Measurements from ENCODE around the gene ING3. TPM values are rescaled to one million over a fixed set of nuclear protein-coding genes. Genes with fewer than 3 reads are reported as not detected.
A peak's percentile ranks its signal among the peaks of the same experiment; 100 is the strongest.

Gene ING3
- total and polyA plus RNA-seq, 9 of the 15 experiments (the other 6 are each of a cell fraction or from before 2014, with no cell fraction given) = 22.8 to 233 (median 50.4) TPM

DNA sequence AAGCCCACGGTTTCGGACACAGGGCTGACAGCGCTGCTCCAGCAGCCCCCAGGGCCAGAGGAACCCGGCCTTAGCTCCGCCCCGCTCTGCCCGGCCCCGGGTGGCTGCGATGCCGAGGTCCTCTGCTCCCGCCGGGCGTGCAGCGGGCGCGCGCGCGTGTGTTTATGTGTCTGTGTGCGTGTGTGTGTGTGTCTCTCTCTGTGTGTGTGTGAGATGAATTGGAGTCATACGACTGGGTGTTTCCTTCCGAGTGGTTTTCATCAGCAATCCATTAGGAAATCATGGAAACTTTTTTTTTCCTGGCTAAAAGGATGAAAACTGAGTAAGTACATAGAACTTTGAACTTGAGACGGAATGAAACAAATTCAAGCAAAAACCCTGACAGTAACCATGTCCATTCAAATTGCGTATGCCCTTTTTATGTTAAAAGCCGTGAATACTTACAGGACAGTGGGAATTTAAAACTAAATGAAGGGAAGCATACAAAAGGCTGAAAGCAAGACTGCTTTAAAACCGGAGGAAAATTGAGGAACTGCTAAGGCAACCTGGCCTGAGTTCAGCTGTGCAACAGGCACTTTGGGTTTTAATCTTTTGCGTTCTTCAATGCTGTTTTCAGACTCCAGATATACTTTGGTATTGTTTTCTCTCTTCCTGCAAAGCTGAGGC lies 38.1 kb downstream of the ING3 start, which contains the start of gene CPED1 (continued):
- TF ChIP-seq ZNF699 (CRISPR knock-in tag; IDR thresholded peaks at IDR 0.05; ENCODE audit: insufficient replicate concordance) (no peak), CBX8 (IDR thresholded peaks at IDR 0.05; ENCODE audit: borderline replicate concordance, extremely low read depth, low read depth, low read length, poor library complexity, severe bottlenecking) (no peak), ZNF3 (CRISPR knock-in tag; IDR thresholded peaks at IDR 0.05) (no peak), GATAD2B (IDR thresholded peaks at IDR 0.05; ENCODE audit: borderline replicate concordance) (no peak), POLR2H (tag; IDR thresholded peaks at IDR 0.05; ENCODE audit: low read depth) (0 out of 2 replicates have a peak, but pooled peaks have one; percentile 62), MLX (CRISPR knock-in tag; conservative IDR thresholded peaks at IDR 0.05) (no peak), ZNF41 (CRISPR knock-in tag; conservative IDR thresholded peaks at IDR 0.05) (no peak), POLR2A (conservative IDR thresholded peaks at IDR 0.05) (peak; percentile 60; the same call in 1 of the 2 replicates), BCOR (IDR thresholded peaks at IDR 0.05) (peak; percentile 11; the same call in 1 of the 2 replicates), DDX20 (tag; IDR thresholded peaks at IDR 0.05; ENCODE audit: low read depth) (no peak), CREBBP (IDR thresholded peaks at IDR 0.05; ENCODE audit: low read depth, low read length) (no peak), ELF1 (tag; IDR thresholded peaks at IDR 0.05) (no peak), MBD2 (IDR thresholded peaks at IDR 0.05; ENCODE audit: borderline replicate concordance, low read depth) (peak; percentile 33; the same call in 1 of the 2 replicates), ZNF121 (CRISPR knock-in tag; conservative IDR thresholded peaks at IDR 0.05) (no peak), ZNF224 (CRISPR knock-in tag; IDR thresholded peaks at IDR 0.05) (no peak), GTF2E2 (tag; IDR thresholded peaks at IDR 0.05) (peak; percentile 56; the same call in 1 of the 2 replicates), GATA2 (CRISPR knock-in tag; IDR thresholded peaks at IDR 0.05) (no peak), SAFB2 (IDR thresholded peaks at IDR 0.05; ENCODE audit: borderline replicate concordance, low read depth, low read length, severe bottlenecking) (no peak), TFAM (CRISPR knock-in tag; conservative IDR thresholded peaks at IDR 0.05) (no peak), PML (IDR thresholded peaks at IDR 0.05; ENCODE audit: low read length) (peak; percentile 41), TEAD2 (tag; IDR thresholded peaks at IDR 0.05) (0 out of 2 replicates have a peak, but pooled peaks have one; percentile 22), ZNF717 (CRISPR knock-in tag; IDR thresholded peaks at IDR 0.05) (no peak), ZNF197 (CRISPR knock-in tag; IDR thresholded peaks at IDR 0.05; ENCODE audit: low read depth) (no peak)
- TF ChIP-seq, protein P1, sequence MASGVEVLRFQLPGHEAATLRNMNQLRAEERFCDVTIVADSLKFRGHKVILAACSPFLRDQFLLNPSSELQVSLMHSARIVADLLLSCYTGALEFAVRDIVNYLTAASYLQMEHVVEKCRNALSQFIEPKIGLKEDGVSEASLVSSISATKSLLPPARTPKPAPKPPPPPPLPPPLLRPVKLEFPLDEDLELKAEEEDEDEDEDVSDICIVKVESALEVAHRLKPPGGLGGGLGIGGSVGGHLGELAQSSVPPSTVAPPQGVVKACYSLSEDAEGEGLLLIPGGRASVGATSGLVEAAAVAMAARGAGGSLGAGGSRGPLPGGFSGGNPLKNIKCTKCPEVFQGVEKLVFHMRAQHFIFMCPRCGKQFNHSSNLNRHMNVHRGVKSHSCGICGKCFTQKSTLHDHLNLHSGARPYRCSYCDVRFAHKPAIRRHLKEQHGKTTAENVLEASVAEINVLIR (CRISPR knock-in tag; IDR thresholded peaks at IDR 0.05) = no peak
- TF ChIP-seq, protein P2, sequence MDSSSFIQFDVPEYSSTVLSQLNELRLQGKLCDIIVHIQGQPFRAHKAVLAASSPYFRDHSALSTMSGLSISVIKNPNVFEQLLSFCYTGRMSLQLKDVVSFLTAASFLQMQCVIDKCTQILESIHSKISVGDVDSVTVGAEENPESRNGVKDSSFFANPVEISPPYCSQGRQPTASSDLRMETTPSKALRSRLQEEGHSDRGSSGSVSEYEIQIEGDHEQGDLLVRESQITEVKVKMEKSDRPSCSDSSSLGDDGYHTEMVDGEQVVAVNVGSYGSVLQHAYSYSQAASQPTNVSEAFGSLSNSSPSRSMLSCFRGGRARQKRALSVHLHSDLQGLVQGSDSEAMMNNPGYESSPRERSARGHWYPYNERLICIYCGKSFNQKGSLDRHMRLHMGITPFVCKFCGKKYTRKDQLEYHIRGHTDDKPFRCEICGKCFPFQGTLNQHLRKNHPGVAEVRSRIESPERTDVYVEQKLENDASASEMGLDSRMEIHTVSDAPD (CRISPR knock-in tag; IDR thresholded peaks at IDR 0.05) = no peak
- TF ChIP-seq, protein P3, sequence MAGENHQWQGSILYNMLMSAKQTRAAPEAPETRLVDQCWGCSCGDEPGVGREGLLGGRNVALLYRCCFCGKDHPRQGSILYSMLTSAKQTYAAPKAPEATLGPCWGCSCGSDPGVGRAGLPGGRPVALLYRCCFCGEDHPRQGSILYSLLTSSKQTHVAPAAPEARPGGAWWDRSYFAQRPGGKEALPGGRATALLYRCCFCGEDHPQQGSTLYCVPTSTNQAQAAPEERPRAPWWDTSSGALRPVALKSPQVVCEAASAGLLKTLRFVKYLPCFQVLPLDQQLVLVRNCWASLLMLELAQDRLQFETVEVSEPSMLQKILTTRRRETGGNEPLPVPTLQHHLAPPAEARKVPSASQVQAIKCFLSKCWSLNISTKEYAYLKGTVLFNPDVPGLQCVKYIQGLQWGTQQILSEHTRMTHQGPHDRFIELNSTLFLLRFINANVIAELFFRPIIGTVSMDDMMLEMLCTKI (IDR thresholded peaks at IDR 0.05; ENCODE audit: partially characterized antibody) = no peak
